ENCODE results near the gene ZNF593. TPM values are rescaled to one million over a fixed set of nuclear protein-coding genes. Genes with fewer than 3 reads are reported as not detected.

Gene ZNF593
- total RNA-seq, 1 donor from 2014 or later: 3.3 TPM

DNA sequence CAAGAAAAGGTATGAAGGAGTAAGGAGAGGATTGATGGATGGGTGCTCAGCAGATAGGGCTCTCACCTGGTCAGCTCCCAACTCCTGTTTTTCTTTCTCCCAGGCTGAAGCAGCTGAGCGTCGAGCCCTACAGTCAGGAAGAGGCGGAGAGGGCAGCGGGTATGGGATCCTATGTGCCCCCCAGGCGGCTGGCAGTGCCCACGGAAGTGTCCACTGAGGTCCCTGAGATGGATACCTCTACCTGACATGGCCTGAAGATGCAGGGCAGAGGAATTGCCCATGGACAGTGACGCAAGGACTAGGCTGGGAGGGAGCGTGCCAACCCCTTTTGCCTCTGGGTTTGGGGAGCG is 739 bp downstream of the ZNF593 start:
- TF ChIP-seq EZH2phosphoT487 (IDR thresholded peaks at IDR 0.05) (no peak), EZH2 (IDR thresholded peaks at IDR 0.05) (no peak)
- TF ChIP-seq, protein P1, sequence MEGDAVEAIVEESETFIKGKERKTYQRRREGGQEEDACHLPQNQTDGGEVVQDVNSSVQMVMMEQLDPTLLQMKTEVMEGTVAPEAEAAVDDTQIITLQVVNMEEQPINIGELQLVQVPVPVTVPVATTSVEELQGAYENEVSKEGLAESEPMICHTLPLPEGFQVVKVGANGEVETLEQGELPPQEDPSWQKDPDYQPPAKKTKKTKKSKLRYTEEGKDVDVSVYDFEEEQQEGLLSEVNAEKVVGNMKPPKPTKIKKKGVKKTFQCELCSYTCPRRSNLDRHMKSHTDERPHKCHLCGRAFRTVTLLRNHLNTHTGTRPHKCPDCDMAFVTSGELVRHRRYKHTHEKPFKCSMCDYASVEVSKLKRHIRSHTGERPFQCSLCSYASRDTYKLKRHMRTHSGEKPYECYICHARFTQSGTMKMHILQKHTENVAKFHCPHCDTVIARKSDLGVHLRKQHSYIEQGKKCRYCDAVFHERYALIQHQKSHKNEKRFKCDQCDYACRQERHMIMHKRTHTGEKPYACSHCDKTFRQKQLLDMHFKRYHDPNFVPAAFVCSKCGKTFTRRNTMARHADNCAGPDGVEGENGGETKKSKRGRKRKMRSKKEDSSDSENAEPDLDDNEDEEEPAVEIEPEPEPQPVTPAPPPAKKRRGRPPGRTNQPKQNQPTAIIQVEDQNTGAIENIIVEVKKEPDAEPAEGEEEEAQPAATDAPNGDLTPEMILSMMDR (IDR thresholded peaks at IDR 0.05): no peak
- H2AFZ ChIP-seq (replicated peaks): no peak overlapping the region
- Mint-ChIP-seq H3K27me3 (ENCODE audit: insufficient read depth, low read depth) (peaks cover 20% of the 10 kb centered on the region), H3K4me1 (peaks cover 46% of the 10 kb centered on the region), H3K36me3 (no peaks in the 10 kb centered on the region), H3K27ac (peak overlapping the region; percentile 80), H3K4me3 (peak overlapping the region; percentile 89), H3K9me3 (no peaks in the 10 kb centered on the region)
- DNase-seq (ENCODE audit: low spot score): no peak
- peak overlapping the region; percentile 71 for H3K9ac ChIP-seq
- H3K27ac ChIP-seq: no peak overlapping the region
- H3K36me3 ChIP-seq: no peaks in the 10 kb centered on the region
- H3K9me3 ChIP-seq (ENCODE audit: low read depth): no peaks in the 10 kb centered on the region
- H3K4me2 ChIP-seq: peak overlapping the region; percentile 98
- peaks cover 13% of the 10 kb centered on the region for H3K79me2 ChIP-seq (ENCODE audit: low read depth)
- peaks cover 34% of the 10 kb centered on the region for H3K4me1 ChIP-seq
- no peaks in the 10 kb centered on the region for H3K27me3 ChIP-seq
- peak overlapping the region; percentile 77 for H3K4me3 ChIP-seq
- peaks cover 3% of the 10 kb centered on the region for H4K20me1 ChIP-seq (ENCODE audit: low read depth)
- H3F3A ChIP-seq (ENCODE audit: low read depth): peaks cover 23% of the 10 kb centered on the region

DNA sequence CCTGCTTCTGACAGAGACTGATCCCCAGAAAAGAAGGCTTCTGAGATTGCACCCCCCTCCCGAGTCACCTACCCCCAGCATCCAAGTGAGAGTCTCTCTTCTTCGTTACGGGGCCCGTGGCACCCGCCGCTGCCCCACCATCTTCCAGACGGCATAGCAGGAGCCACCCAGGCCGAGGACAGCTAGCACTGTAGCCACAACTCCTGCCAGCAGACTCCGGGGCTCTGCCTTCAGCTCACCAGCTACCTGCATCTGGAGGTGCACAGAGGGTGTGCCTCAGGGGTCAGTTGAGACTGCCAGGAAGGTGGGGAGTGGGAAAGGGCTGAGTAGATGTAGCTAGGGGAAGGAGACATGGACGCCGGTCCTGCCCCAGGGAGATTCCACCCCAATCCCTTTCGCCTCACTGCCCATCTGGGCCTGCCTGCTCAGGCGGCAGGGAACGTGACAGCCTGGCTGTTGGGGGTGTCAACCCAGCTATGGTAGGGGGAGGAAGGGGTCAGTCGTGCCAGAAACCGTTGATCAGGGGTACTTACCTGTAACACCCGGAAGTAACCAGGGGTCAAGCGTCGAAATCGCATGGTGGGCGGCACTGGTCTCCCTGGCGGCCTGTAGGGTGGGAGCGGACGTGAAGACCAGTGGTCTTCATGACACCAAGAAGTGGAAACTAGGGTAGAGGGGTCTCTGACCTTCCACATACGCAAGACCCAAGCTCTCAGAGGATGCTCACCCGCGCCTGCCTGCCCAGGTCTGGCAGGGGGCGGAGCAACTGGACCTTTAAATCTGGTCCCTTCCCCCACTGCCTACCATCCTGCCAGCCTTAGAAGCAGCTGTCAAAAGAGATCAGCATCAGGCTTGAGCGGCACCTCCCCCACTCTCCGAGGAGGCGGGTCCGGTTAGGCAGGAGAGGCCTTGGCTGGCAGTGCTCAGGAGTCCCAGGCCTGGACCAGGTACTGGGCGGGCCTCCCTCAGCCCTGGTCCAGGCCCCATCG is 1.7 kb downstream of the ZNF593 start, which contains the start of gene ZNF593OS:
TSS of gene ZNF593OS (minus strand) at position 749 of the 989 bp plus-strand sequence. CDS start at position 578, 171 bp downstream.
- peak within 1 kb of the TSS; percentile 89 for H3K4me3 Mint-ChIP-seq
- Histone ChIP-seq H3K36me3 (no peaks in the 10 kb centered on the region), H3K27ac (no peak within 1 kb of the TSS), H3F3A (ENCODE audit: low read depth) (peaks cover 19% of the 10 kb centered on the region), H3K27me3 (no peaks in the 10 kb centered on the region), H3K9me3 (ENCODE audit: low read depth) (no peaks in the 10 kb centered on the region), H3K4me1 (peaks cover 30% of the 10 kb centered on the region), H2AFZ (replicated peaks) (no peak within 1 kb of the TSS), H3K9ac (no peak within 1 kb of the TSS), H3K4me3 (peak within 1 kb of the TSS; percentile 77), H3K79me2 (ENCODE audit: low read depth) (peaks cover 13% of the 10 kb centered on the region), H3K4me2 (peak within 1 kb of the TSS; percentile 98), H4K20me1 (ENCODE audit: low read depth) (peaks cover 3% of the 10 kb centered on the region)
- no peaks in the 10 kb centered on the region for H3K9me3 Mint-ChIP-seq
- TF ChIP-seq, protein P1 (IDR thresholded peaks at IDR 0.05): no peak
- TF ChIP-seq EZH2 (IDR thresholded peaks at IDR 0.05): no peak
- no peak for TF ChIP-seq EZH2phosphoT487 (IDR thresholded peaks at IDR 0.05)
- H3K27me3 Mint-ChIP-seq (ENCODE audit: insufficient read depth, low read depth): peaks cover 17% of the 10 kb centered on the region
- H3K4me1 Mint-ChIP-seq: peaks cover 40% of the 10 kb centered on the region
- H3K27ac Mint-ChIP-seq: no peak within 1 kb of the TSS
- DNase-seq (ENCODE audit: low spot score): peak; percentile 80
- H3K36me3 Mint-ChIP-seq: no peaks in the 10 kb centered on the region

DNA sequence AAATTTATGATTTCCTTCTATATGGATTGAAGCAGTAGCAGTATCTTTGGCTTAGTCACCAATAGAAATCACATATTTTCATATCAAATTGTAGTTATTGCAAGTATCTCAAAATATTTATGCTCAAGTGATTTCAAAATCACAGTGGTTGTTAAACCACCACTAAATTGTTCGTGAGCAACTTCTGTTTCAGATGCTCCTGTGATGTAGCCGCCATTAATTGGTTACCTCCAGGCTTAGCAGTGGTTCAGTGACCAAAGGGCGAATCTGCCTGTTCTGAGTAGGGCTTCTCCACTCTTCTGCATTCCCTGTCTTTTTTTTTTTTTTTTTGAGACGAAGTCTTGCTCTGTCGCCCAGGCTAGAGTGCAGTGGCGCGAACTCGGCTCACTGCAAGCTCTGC is 5.6 kb downstream of the ZNF593 start:
- no peak for DNase-seq (ENCODE audit: low spot score)
- H3F3A ChIP-seq (ENCODE audit: low read depth): peaks cover 13% of the 10 kb centered on the region
- no peaks in the 10 kb centered on the region for H3K27me3 ChIP-seq
- Mint-ChIP-seq H3K27ac (no peak overlapping the region), H3K27me3 (ENCODE audit: insufficient read depth, low read depth) (no peaks in the 10 kb centered on the region), H3K4me1 (peaks cover 16% of the 10 kb centered on the region), H3K4me3 (no peak overlapping the region), H3K9me3 (no peaks in the 10 kb centered on the region), H3K36me3 (no peaks in the 10 kb centered on the region)
- peaks cover 17% of the 10 kb centered on the region for H3K4me1 ChIP-seq
- no peak overlapping the region for H3K4me3 ChIP-seq
- H3K36me3 ChIP-seq: no peaks in the 10 kb centered on the region
- H2AFZ ChIP-seq (replicated peaks): no peak overlapping the region
- H3K4me2 ChIP-seq: no peak overlapping the region
- H3K79me2 ChIP-seq (ENCODE audit: low read depth): peaks cover 8% of the 10 kb centered on the region
- TF ChIP-seq, protein P1 (IDR thresholded peaks at IDR 0.05): no peak
- TF ChIP-seq EZH2 (IDR thresholded peaks at IDR 0.05): no peak
- TF ChIP-seq EZH2phosphoT487 (IDR thresholded peaks at IDR 0.05): no peak
- no peak overlapping the region for H3K27ac ChIP-seq
- H3K9ac ChIP-seq: no peak overlapping the region
- peaks cover 3% of the 10 kb centered on the region for H4K20me1 ChIP-seq (ENCODE audit: low read depth)
- H3K9me3 ChIP-seq (ENCODE audit: low read depth): no peaks in the 10 kb centered on the region
